ENCODE results near the gene CELF4.

GRCh38 chr18:37547196-37547827 lies 18.3 kb downstream of the CELF4 start:
- no peak for TF ChIP-seq CTCF (optimal IDR thresholded peaks at IDR 0.05 in 1 of 3, IDR thresholded peaks at IDR 0.05 in 1 of 3, conservative IDR thresholded peaks at IDR 0.05 in 1 of 3; ENCODE audit: extremely low read depth in 1 of 3, insufficient read depth in 2 of 3, low read length in 3 of 3)
- no peak for TF ChIP-seq EZH2 (IDR thresholded peaks at IDR 0.05; ENCODE audit: low read length)

All from keratinocyte (primary cell).